ENCODE results near the gene CPA4. TPM values are rescaled to one million over a fixed set of nuclear protein-coding genes. Genes with fewer than 3 reads are reported as not detected.

CPA4 gene
- total RNA-seq, 3 donors from 2014 or later (not counting 1 experiment from before 2014, with no cell fraction given) = not detected

GRCh38 chr7:130341882-130342281 is 48.9 kb downstream of the CPA4 start:
- H3K4me3 Mint-ChIP-seq = no peak overlapping the region
- H3K4me1 Mint-ChIP-seq = no peaks in the 10 kb centered on the region

GRCh38 chr7:130342701-130343380 is 49.9 kb downstream of the CPA4 start:
- Mint-ChIP-seq H3K9me3 (no peaks in the 10 kb centered on the region), H3K4me3 (no peak overlapping the region), H3K27ac (no peak overlapping the region), H3K4me1 (no peaks in the 10 kb centered on the region), H3K36me3 (no peaks in the 10 kb centered on the region), H3K27me3 (ENCODE audit: low read depth in 2 of 2) (peaks cover 0 to 3% of the 10 kb centered on the region in 2 donors)
- no peaks in the 10 kb centered on the region for H3K36me3 ChIP-seq (ENCODE audit: control insufficient read depth, insufficient read depth, low read length)
- no peaks in the 10 kb centered on the region for H3K4me1 ChIP-seq (ENCODE audit: control insufficient read depth, insufficient read depth, low read length)
- ATAC-seq = no peak
- DNase-seq = no peak
- intact Hi-C loops (cut with micrococcal nuclease) = no loop called here
- no peaks in the 10 kb centered on the region for H3K9me3 ChIP-seq (ENCODE audit: control insufficient read depth, insufficient read depth, low read length)
- 97% methylated on average over 3 of the region's 3 CpGs for WGBS (ENCODE audit: insufficient coverage)
- no peak overlapping the region for H3K27ac ChIP-seq (ENCODE audit: low read length)
- H3K27me3 ChIP-seq (ENCODE audit: control insufficient read depth, insufficient read depth, low read length) = no peaks in the 10 kb centered on the region
- no peak overlapping the region for H3K4me3 ChIP-seq (ENCODE audit: low read length)
- TF ChIP-seq CTCF (IDR thresholded peaks at IDR 0.05) = no peak

More at GRCh38 chr7:130341882-130342281, 48.9 kb downstream of the CPA4 start:
- no peak for DNase-seq
- Mint-ChIP-seq H3K27ac (no peak overlapping the region), H3K36me3 (no peaks in the 10 kb centered on the region), H3K27me3 (ENCODE audit: low read depth in 2 of 2) (peaks cover 0 to 3% of the 10 kb centered on the region in 2 donors), H3K9me3 (no peaks in the 10 kb centered on the region)
- Histone ChIP-seq H3K27ac (ENCODE audit: low read length) (no peak overlapping the region), H3K4me1 (ENCODE audit: control insufficient read depth, insufficient read depth, low read length) (no peaks in the 10 kb centered on the region), H3K27me3 (ENCODE audit: control insufficient read depth, insufficient read depth, low read length) (no peaks in the 10 kb centered on the region), H3K4me3 (ENCODE audit: low read length) (no peak overlapping the region), H3K9me3 (ENCODE audit: control insufficient read depth, insufficient read depth, low read length) (no peaks in the 10 kb centered on the region), H3K36me3 (ENCODE audit: control insufficient read depth, insufficient read depth, low read length) (no peaks in the 10 kb centered on the region)
- ATAC-seq = no peak
- intact Hi-C loops (cut with micrococcal nuclease) = no loop called here
- WGBS (ENCODE audit: insufficient coverage) = 83% methylated on average over 1 of the region's 4 CpGs
- TF ChIP-seq CTCF (IDR thresholded peaks at IDR 0.05) = no peak

- no peak for TF ChIP-seq CTCF (IDR thresholded peaks at IDR 0.05)
- Histone ChIP-seq H3K4me3 (ENCODE audit: low read length) (no peak within 1 kb of the TSS), H3K36me3 (ENCODE audit: control insufficient read depth, insufficient read depth, low read length) (no peaks in the 10 kb centered on the region), H3K27me3 (ENCODE audit: control insufficient read depth, insufficient read depth, low read length) (no peaks in the 10 kb centered on the region), H3K4me1 (ENCODE audit: control insufficient read depth, insufficient read depth, low read length) (no peaks in the 10 kb centered on the region), H3K27ac (ENCODE audit: low read length) (no peak within 1 kb of the TSS), H3K9me3 (ENCODE audit: control insufficient read depth, insufficient read depth, low read length) (no peaks in the 10 kb centered on the region)
- 87% methylated on average over 5 of the region's 5 CpGs for WGBS (ENCODE audit: insufficient coverage)
- H3K4me3 Mint-ChIP-seq = no peak within 1 kb of the TSS
- no peak within 1 kb of the TSS for H3K27ac Mint-ChIP-seq
- no peaks in the 10 kb centered on the region for H3K36me3 Mint-ChIP-seq
- DNase-seq (no peak), ATAC-seq (no peak)
- no peaks in the 10 kb centered on the region for H3K9me3 Mint-ChIP-seq
- H3K27me3 Mint-ChIP-seq (ENCODE audit: low read depth in 2 of 2) = peaks cover 0 to 3% of the 10 kb centered on the region in 2 donors
- intact Hi-C loops (cut with micrococcal nuclease) = no loop called here
- H3K4me1 Mint-ChIP-seq = no peaks in the 10 kb centered on the region
These were observed 51.4 kb downstream of the CPA4 start, which contains the start of gene CPA5 for GRCh38 chr7:130344271-130344866. CPA5 (plus strand) TSS chr7:130344816; CDS start chr7:130346486, 1,670 bp downstream.

Data from natural killer cell (primary cell).